OCI-LY1 (cell line): ENCODE data around the gene PWP2.
"Not testable (repeated sequence)": the region's sequence is repeated elsewhere in the genome, so short reads cannot be mapped to it uniquely, and the experiment has no call there.

ENCODE experiments used
- H2AFZ ChIP-seq: fragments of 200-600 bp; sonication (generic), shearing (Covaris generic); 2 replicates; pipeline ENCODE4 v1.6.0; 2014; ENCODE audit warnings: antibody characterized with exemption, mild to moderate bottlenecking, low read length
- H3F3A ChIP-seq: fragments of 200-600 bp; sonication (generic), shearing (Covaris generic); 2 replicates; pipeline ENCODE4 v1.6.0; 2014; ENCODE audit warnings: mild to moderate bottlenecking, antibody characterized with exemption, low read length, moderate library complexity; ENCODE audit not compliant: insufficient read depth
- H3K27ac ChIP-seq: fragments of 200-600 bp; sonication (generic); 2 replicates; pipeline ENCODE4 v1.5.1; 2014; ENCODE audit warnings: low read length, mixed run types, mild to moderate bottlenecking, low read depth; ENCODE audit not compliant: poor library complexity, severe bottlenecking
- H3K27me3 ChIP-seq: fragments of 200-600 bp; sonication (generic); 2 replicates; pipeline ENCODE4 v1.6.0; 2014; ENCODE audit warnings: antibody characterized with exemption, mild to moderate bottlenecking, low read length, moderate library complexity; ENCODE audit not compliant: insufficient read depth
- H3K36me3 ChIP-seq: fragments of 200-600 bp; sonication (generic); 2 replicates; pipeline ENCODE4 v1.6.1; 2014; ENCODE audit warnings: mild to moderate bottlenecking, antibody characterized with exemption, low read length, moderate library complexity, mixed read lengths; ENCODE audit not compliant: insufficient read depth
- H3K4me1 ChIP-seq: fragments of 200-600 bp; sonication (generic); 2 replicates; pipeline ENCODE4 v1.5.1; 2014; ENCODE audit warnings: mild to moderate bottlenecking, low read length, moderate library complexity; ENCODE audit not compliant: insufficient read depth, severe bottlenecking
- H3K4me2 ChIP-seq: fragments of 200-600 bp; sonication (generic), shearing (Covaris generic); 2 replicates; pipeline ENCODE4 v1.6.1; 2014; ENCODE audit warnings: low read length
- H3K4me3 ChIP-seq: fragments of 200-600 bp; sonication (generic); 2 replicates; pipeline ENCODE4 v1.5.1; 2014; ENCODE audit warnings: low read length, low read depth, mild to moderate bottlenecking, mixed read lengths; ENCODE audit not compliant: poor library complexity, severe bottlenecking
- H3K79me2 ChIP-seq: fragments of 200-600 bp; shearing (Covaris generic); 2 replicates; pipeline ENCODE4 v1.6.1; 2016; ENCODE audit warnings: mixed run types, low read length, mixed read lengths; ENCODE audit not compliant: insufficient read depth
- H3K9ac ChIP-seq: fragments of 200-600 bp; sonication (generic), shearing (Covaris generic); 2 replicates; pipeline ENCODE4 v1.6.1; 2014; ENCODE audit warnings: mild to moderate bottlenecking, low read length, mixed read lengths
- H3K9me2 ChIP-seq: fragments of 200-600 bp; sonication (generic), shearing (Covaris generic); 2 replicates; pipeline ENCODE4 v1.6.1; 2014; ENCODE audit warnings: low read depth, mild to moderate bottlenecking, low read length, mixed read lengths
- H3K9me3 ChIP-seq: fragments of 200-600 bp; shearing (Covaris generic); 2 replicates; pipeline ENCODE4 v1.6.1; 2014; ENCODE audit warnings: low read length, mixed read lengths
- H4K20me1 ChIP-seq: fragments of 200-600 bp; sonication (generic), shearing (Covaris generic); 2 replicates; pipeline ENCODE4 v1.6.0; 2016; ENCODE audit warnings: mild to moderate bottlenecking, low read length; ENCODE audit not compliant: insufficient read depth

The PWP2 gene

DNA sequence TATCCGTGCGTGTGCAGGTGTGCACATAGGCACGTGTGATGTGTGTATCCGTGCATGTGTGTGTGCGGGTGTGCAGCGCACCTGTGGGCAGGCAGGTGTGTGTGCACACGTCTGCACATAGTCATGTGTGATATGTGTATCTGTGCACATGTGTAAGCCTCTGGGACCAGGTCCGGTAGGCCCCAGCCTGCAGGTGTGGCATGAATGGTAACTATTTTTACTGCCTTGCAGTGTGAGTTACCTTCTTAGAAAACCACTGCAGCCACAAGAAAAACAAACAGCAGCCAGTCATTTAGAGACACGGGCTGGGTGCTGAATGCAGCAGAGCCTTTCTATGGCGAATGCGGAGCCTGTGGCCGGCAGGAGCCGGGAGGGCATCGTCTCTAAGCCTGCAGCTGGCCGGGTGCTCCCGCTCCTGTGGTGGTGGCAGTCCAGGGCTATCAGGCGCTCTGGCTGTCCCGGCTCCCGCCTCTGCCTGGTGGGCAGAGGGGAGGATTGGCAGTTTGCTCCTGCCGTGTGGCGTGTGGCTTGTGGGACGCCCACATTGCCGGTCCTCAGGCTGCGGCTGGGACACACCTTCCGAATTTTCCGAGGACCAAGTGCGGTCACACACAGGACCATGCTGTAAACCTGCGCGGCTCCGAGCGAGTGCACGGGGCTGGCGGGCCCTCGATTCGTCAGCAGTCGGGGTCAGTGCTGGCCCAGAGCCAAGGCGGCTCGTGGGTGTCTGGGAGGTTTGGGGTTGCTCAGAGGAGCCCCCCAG, 48.2 kb downstream of the PWP2 start:
- H3K79me2 ChIP-seq, H3K9ac ChIP-seq, H3K4me3 ChIP-seq, H3K36me3 ChIP-seq, H3K9me2 ChIP-seq, H4K20me1 ChIP-seq, H3K9me3 ChIP-seq, H3K4me1 ChIP-seq, H2AFZ ChIP-seq, H3K27me3 ChIP-seq, H3K4me2 ChIP-seq, H3K27ac ChIP-seq, H3F3A ChIP-seq: not testable (repeated sequence)

DNA sequence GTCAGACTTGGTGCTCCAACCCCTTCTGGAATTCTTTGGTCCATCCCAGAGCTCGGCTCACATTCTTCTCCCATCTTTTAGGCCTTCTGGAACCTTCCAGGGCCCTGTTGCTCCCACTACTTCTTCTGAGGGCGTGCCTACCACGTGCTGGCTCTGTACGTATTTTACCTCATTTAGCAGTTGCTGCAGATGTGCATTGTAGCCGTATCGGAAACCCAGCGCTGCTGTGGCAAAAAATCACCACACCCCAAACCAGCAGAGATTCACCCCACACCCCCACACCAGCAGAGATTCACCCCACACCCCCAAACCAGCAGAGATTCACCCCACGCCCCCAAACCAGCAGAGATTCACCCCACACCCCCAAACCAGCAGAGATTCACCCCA, 48.8 kb downstream of the PWP2 start:
- not testable (repeated sequence) for H3K9me3 ChIP-seq, H4K20me1 ChIP-seq, H3K79me2 ChIP-seq, H3K4me2 ChIP-seq, H3K27me3 ChIP-seq, H3K4me1 ChIP-seq, H3K27ac ChIP-seq, H3K9ac ChIP-seq, H3K36me3 ChIP-seq, H3F3A ChIP-seq, H3K9me2 ChIP-seq, H2AFZ ChIP-seq, H3K4me3 ChIP-seq

DNA sequence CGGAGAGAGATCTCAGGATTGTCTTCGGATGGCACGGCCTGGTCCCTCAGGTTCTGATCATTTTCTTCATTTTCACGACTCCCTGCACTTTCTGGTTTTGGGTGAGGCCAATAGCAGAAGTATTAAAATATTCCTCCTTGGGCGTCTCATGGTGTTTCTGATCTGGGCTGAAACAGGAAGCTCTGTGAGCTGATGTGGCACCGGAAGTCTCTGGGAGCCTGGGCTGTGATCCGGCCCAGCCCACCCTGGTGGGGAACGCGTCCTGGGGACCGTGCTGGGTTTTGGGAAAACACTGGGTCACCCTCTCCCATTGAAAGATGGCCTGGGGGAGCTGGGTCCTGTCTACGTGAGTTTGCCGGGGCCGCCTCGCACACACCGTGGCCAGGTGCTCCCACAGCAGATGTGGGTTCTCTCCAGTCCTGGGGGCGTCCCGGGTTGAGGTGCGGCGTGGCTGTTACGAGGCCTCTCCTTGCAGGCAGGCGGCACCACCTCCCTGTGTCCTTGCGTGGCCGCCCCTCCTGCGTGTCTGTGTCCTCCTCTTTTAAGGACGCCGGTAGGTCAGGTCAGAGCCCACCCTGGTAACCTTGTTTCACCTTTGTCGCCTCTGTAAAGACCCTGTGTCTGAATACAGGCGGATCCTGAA, 50.4 kb downstream of the PWP2 start:
- H3K4me2 ChIP-seq, H3K9ac ChIP-seq, H3K79me2 ChIP-seq, H3F3A ChIP-seq, H3K9me2 ChIP-seq, H3K9me3 ChIP-seq, H4K20me1 ChIP-seq, H3K4me1 ChIP-seq, H2AFZ ChIP-seq, H3K27ac ChIP-seq, H3K4me3 ChIP-seq, H3K27me3 ChIP-seq, H3K36me3 ChIP-seq: not testable (repeated sequence)

GRCh38 chr21:44158082-44158468, 50.9 kb downstream of the PWP2 start:
- H3K4me2 ChIP-seq, H3K9me2 ChIP-seq, H3K36me3 ChIP-seq, H2AFZ ChIP-seq, H3K9me3 ChIP-seq, H3K9ac ChIP-seq, H3K79me2 ChIP-seq, H3K27me3 ChIP-seq, H4K20me1 ChIP-seq, H3F3A ChIP-seq, H3K4me3 ChIP-seq, H3K4me1 ChIP-seq, H3K27ac ChIP-seq: not testable (repeated sequence)

- not testable (repeated sequence) for H3K4me1 ChIP-seq, H3K36me3 ChIP-seq, H3K9me2 ChIP-seq, H4K20me1 ChIP-seq, H3K4me2 ChIP-seq, H3K79me2 ChIP-seq, H3K9ac ChIP-seq, H3F3A ChIP-seq, H3K27me3 ChIP-seq, H3K9me3 ChIP-seq, H3K4me3 ChIP-seq, H2AFZ ChIP-seq
- H3K27ac ChIP-seq = peak overlapping the region; percentile 43
Observed at GRCh38 chr21:44159349-44160297, 52.4 kb downstream of the PWP2 start.

DNA sequence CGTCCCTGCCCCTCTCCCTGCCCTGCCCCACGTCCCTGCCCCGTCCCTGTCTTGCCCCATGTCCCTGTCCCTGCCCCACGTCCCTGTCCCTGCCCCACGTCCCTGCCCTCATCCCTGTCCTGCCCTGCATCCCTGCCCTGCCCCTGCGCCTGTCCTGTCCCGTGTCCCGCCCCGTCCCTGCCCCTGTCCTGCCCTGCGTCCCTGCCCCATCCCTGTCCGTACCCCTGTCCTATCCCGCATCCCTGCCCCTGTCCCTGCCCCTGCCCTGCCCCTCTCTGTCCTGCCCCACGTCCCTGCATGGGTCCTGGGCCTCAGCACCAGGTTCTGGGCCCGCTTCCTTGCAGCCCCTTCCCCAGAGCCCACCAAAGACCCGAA, 53.1 kb downstream of the PWP2 start:
- not testable (repeated sequence) for H2AFZ ChIP-seq, H3K9me3 ChIP-seq, H3K9me2 ChIP-seq, H3K27me3 ChIP-seq, H3K4me3 ChIP-seq, H3K4me2 ChIP-seq, H3K4me1 ChIP-seq, H4K20me1 ChIP-seq, H3K36me3 ChIP-seq, H3K27ac ChIP-seq, H3F3A ChIP-seq, H3K9ac ChIP-seq, H3K79me2 ChIP-seq

GRCh38 chr21:44160821-44161220, 53.6 kb downstream of the PWP2 start:
- not testable (repeated sequence) for H3K36me3 ChIP-seq, H2AFZ ChIP-seq, H3K79me2 ChIP-seq, H3K27ac ChIP-seq, H3K9ac ChIP-seq, H4K20me1 ChIP-seq, H3K9me2 ChIP-seq, H3K4me2 ChIP-seq, H3K4me1 ChIP-seq, H3K4me3 ChIP-seq, H3F3A ChIP-seq, H3K9me3 ChIP-seq, H3K27me3 ChIP-seq
